ENCODE results near the gene PPP2R3C.
"Not testable (repeated sequence)": the region's sequence is repeated elsewhere in the genome, so short reads cannot be mapped to it uniquely, and the experiment has no call there.

DNA sequence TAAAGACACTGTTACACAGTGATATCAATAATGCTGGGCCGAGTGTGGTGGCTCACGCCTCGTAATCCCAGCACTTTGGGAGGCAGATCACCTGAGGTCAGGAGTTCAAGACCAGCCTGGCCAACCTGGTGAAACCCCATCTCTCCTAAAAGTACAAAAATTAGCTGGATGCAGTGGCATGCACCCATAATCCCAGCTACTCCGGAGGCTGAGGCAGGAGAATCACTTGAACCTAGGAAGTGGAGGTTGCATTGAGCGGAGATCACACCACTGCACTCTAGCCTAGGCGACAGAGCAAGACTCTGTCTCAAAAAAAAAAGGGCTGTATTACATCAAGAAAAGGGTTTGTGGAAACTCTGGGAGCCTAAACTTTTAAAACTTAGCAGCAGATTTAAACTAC is 27.1 kb downstream of the PPP2R3C start:
- TF ChIP-seq, protein P1, sequence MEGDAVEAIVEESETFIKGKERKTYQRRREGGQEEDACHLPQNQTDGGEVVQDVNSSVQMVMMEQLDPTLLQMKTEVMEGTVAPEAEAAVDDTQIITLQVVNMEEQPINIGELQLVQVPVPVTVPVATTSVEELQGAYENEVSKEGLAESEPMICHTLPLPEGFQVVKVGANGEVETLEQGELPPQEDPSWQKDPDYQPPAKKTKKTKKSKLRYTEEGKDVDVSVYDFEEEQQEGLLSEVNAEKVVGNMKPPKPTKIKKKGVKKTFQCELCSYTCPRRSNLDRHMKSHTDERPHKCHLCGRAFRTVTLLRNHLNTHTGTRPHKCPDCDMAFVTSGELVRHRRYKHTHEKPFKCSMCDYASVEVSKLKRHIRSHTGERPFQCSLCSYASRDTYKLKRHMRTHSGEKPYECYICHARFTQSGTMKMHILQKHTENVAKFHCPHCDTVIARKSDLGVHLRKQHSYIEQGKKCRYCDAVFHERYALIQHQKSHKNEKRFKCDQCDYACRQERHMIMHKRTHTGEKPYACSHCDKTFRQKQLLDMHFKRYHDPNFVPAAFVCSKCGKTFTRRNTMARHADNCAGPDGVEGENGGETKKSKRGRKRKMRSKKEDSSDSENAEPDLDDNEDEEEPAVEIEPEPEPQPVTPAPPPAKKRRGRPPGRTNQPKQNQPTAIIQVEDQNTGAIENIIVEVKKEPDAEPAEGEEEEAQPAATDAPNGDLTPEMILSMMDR (conservative IDR thresholded peaks at IDR 0.05; ENCODE audit: low read length), result not testable (repeated sequence)
- TF ChIP-seq EZH2phosphoT487 (IDR thresholded peaks at IDR 0.05; ENCODE audit: borderline replicate concordance), result not testable (repeated sequence)

Data from Loucy (cell line).